OCI-LY3 (cell line): ENCODE data around the gene GTPBP6.
"Not testable (repeated sequence)": the region's sequence is repeated elsewhere in the genome, so short reads cannot be mapped to it uniquely, and the experiment has no call there.

Source experiments
- H2AFZ ChIP-seq: fragments of 200-600, 300-600 bp; shearing (Covaris generic); 2 replicates; pipeline ENCODE4 v1.6.0; 2014; ENCODE audit warnings: antibody characterized with exemption, low read depth, low read length
- H3K27ac ChIP-seq: fragments of 200-600, 300-600 bp; sonication (generic); 2 replicates; pipeline ENCODE4 v1.5.1; 2014; ENCODE audit warnings: mild to moderate bottlenecking, low read length, moderate library complexity, mixed read lengths
- H3K27me3 ChIP-seq: fragments of 200-600, 300-600 bp; sonication (generic); 2 replicates; pipeline ENCODE4 v1.6.1; 2014; ENCODE audit warnings: low read depth, low read length, mixed read lengths
- H3K36me3 ChIP-seq: fragments of 200-600, 300-600 bp; sonication (generic); replicated peaks from 2 replicates; pipeline ENCODE3; 2014; ENCODE audit warnings: low read depth, low read length, mixed read lengths
- H3K4me1 ChIP-seq: fragments of 300-600, 200-600 bp; sonication (generic); 2 replicates; pipeline ENCODE4 v1.6.1; 2014; ENCODE audit warnings: low read length, mixed read lengths
- H3K4me2 ChIP-seq: fragments of 200-600, 300-600 bp; sonication (generic); 2 replicates; pipeline ENCODE4 v1.6.1; 2014; ENCODE audit warnings: low read length, mixed read lengths
- H3K4me3 ChIP-seq: fragments of 300-600, 200-600 bp; sonication (generic); 2 replicates; pipeline ENCODE4 v1.5.1; 2014; ENCODE audit warnings: antibody characterized with exemption, mild to moderate bottlenecking, low read length, moderate library complexity
- H3K79me2 ChIP-seq: fragments of 300-600, 200-600 bp; shearing (Covaris generic); 2 replicates; pipeline ENCODE4 v1.6.1; 2014; ENCODE audit warnings: mild to moderate bottlenecking, low read length, mixed read lengths
- H3K9ac ChIP-seq: fragments of 300-600, 200-600 bp; shearing (Covaris generic); 2 replicates; pipeline ENCODE4 v1.6.0; 2014; ENCODE audit warnings: mild to moderate bottlenecking, low read length, moderate library complexity
- H3K9me3 ChIP-seq: fragments of 200-600, 300-600 bp; shearing (Covaris generic); 2 replicates; pipeline ENCODE4 v1.6.1; 2014; ENCODE audit warnings: low read length, mixed read lengths; ENCODE audit not compliant: insufficient read depth
- H4K20me1 ChIP-seq: fragments of 200-600, 300-600 bp; sonication (generic); 2 replicates; pipeline ENCODE4 v1.6.1; 2016; ENCODE audit warnings: low read length, mixed read lengths; ENCODE audit not compliant: insufficient read depth
- CTCF ChIP-seq: fragments of 200-600, 300-600 bp; sonication (generic); IDR thresholded peaks from 2 replicates; pipeline ENCODE4 v1.5.1; 2014; ENCODE audit warnings: antibody characterized with exemption, low read length, low read depth
- EZH2phosphoT487 ChIP-seq: fragments of 200-600 bp; shearing (Covaris generic); IDR thresholded peaks from 2 replicates; pipeline ENCODE4 v1.6.1; 2018; ENCODE audit warnings: antibody characterized with exemption, mixed run types, low read depth

The GTPBP6 gene

GRCh38 chrX:281166-281999, 37.2 kb downstream of the GTPBP6 start, which contains the start of gene PLCXD1:
PLCXD1 (plus strand) TSS chrX:281381; CDS start chrX:284188, 2,807 bp downstream.
- Histone ChIP-seq H4K20me1 (peaks cover 17% of the 10 kb centered on the region), H3K4me1 (peaks cover 26% of the 10 kb centered on the region), H3K9ac (peak within 1 kb of the TSS; percentile 80), H3K27ac (peak within 1 kb of the TSS; percentile 90), H2AFZ (peak within 1 kb of the TSS; percentile 77), H3K4me2 (peak within 1 kb of the TSS; percentile 74), H3K79me2 (peaks cover 42% of the 10 kb centered on the region), H3K27me3 (peaks cover 4% of the 10 kb centered on the region; the same call in 1 of the 2 replicates), H3K9me3 (no peaks in the 10 kb centered on the region), H3K36me3 (peaks cover 24% of the 10 kb centered on the region), H3K4me3 (peak within 1 kb of the TSS; percentile 92)
- no peak for TF ChIP-seq CTCF
- no peak for TF ChIP-seq EZH2phosphoT487

GRCh38 chrX:280722-281121, 37.9 kb downstream of the GTPBP6 start:
- Histone ChIP-seq H3K27ac (peak overlapping the region; percentile 90; the same call in 1 of the 2 replicates), H3K4me1 (peaks cover 28% of the 10 kb centered on the region), H3K79me2 (peaks cover 36% of the 10 kb centered on the region), H4K20me1 (peaks cover 12% of the 10 kb centered on the region), H3K36me3 (peaks cover 18% of the 10 kb centered on the region)
- H2AFZ ChIP-seq, H3K9me3 ChIP-seq, H3K9ac ChIP-seq, H3K27me3 ChIP-seq, H3K4me2 ChIP-seq, H3K4me3 ChIP-seq: not testable (repeated sequence)

- Histone ChIP-seq H3K4me1 (peaks cover 28% of the 10 kb centered on the region), H3K9ac (peak overlapping the region; percentile 48; the same call in 1 of the 2 replicates), H3K27ac (peak overlapping the region; percentile 66), H3K4me3 (peak overlapping the region; percentile 75), H3K36me3 (peaks cover 10% of the 10 kb centered on the region), H3K79me2 (peaks cover 28% of the 10 kb centered on the region), H3K4me2 (peak overlapping the region; percentile 62)
- H4K20me1 ChIP-seq, H3K27me3 ChIP-seq, H2AFZ ChIP-seq, H3K9me3 ChIP-seq: not testable (repeated sequence)
Observed at GRCh38 chrX:279757-280604, 38.6 kb downstream of the GTPBP6 start.

GRCh38 chrX:276581-277201, 41.9 kb downstream of the GTPBP6 start:
- no peaks in the 10 kb centered on the region for H4K20me1 ChIP-seq
- 0 out of 2 replicates have a peak overlapping the region, but pooled peaks have one; percentile 9 for H2AFZ ChIP-seq
- peaks cover 8% of the 10 kb centered on the region; the same call in 1 of the 2 replicates for H3K27me3 ChIP-seq
- H3K4me2 ChIP-seq: peak overlapping the region; percentile 64
- no peak for TF ChIP-seq CTCF
- no peak for TF ChIP-seq EZH2phosphoT487
- no peaks in the 10 kb centered on the region for H3K36me3 ChIP-seq
- H3K4me1 ChIP-seq: peaks cover 23% of the 10 kb centered on the region
- H3K4me3 ChIP-seq: peak overlapping the region; percentile 75
- H3K27ac ChIP-seq: no peak overlapping the region
- H3K9ac ChIP-seq: peak overlapping the region; percentile 56
- peaks cover 5% of the 10 kb centered on the region; the same call in 1 of the 2 replicates for H3K79me2 ChIP-seq
- H3K9me3 ChIP-seq: no peaks in the 10 kb centered on the region
